GM19193 (cell line): Measurements from ENCODE around the gene CHIT1.

Experiments used
- POLR2A ChIP-seq: IDR thresholded peaks from 4 replicates; pipeline ENCODE4 v1.6.1; 2011; ENCODE audit not compliant: insufficient read depth, insufficient read length; ENCODE audit errors: extremely low read depth

The CHIT1 gene

DNA sequence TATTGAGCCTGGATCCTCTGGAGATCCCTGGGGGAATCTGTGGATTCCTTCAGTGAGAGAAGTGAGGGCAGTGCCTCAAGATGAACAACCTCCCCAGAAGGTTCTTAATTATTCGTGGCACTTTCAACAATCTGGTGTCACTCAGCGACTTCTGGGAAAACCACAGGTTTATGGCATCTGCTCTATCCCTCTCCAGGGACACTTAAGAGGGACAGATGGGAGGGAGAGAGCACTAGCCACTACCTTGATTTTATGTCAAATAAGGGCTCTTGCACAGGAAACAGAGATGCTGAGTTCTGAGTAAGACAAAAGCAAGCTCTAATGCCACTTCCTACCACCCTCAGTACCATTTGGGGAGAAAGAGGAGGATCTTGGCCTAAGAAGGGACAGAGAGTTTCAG, 21.7 kb downstream of the CHIT1 start:
- TF ChIP-seq POLR2A, result no peak

DNA sequence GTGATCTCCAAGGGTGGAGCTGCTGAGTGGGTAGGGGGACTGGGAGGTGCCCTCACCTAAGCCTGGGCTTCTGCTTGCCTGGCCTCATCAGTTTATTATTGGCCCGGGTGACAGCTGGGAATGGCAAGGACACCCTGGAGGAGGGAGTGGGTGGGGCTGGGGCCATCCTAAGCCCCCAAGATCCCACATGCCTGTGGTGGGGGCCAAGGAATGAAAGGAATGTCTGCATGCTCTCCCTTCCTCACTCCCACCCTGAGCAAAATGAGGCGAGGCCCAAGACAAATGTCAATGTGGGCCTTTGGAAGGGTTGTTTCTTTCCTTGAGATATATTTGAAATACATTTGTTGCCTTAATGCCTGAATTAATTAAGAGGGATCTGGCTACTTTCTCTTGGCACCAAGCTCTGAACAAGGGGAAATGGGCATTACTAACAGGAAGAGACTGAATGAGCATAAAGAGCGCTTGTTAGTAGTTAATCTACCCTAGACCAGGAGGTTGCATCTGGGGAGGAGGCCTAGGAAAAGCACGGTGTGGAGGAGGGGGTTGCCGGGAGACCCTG, 23.3 kb downstream of the CHIT1 start:
- TF ChIP-seq POLR2A, result no peak

GRCh38 chr1:203204756-203205155, 24.7 kb downstream of the CHIT1 start:
- TF ChIP-seq POLR2A, result no peak

- TF ChIP-seq POLR2A, result no peak
These were observed 26.8 kb downstream of the CHIT1 start for GRCh38 chr1:203202431-203203245.

- TF ChIP-seq POLR2A, result no peak
These were observed 27.8 kb downstream of the CHIT1 start for GRCh38 chr1:203201516-203202205.

DNA sequence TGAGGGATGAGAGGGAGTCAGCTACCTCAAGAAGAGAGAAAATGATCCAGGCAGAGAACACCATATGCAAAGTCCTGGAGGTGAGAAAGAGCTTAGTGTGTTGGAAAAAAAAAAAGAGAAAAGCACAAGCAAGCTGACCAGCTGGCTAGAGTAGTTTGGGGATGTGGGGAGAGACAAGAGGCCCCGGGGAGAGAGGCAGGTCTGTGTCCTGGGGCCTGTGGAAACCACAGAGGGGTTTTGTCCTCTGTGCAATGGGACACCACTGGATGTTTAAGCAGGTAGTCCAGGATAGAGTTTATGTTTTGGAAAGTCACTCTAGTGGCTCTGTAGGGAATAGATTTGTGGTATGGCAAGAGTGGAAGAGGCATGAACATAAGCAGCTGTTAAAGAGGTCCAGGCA, 28.6 kb downstream of the CHIT1 start:
- TF ChIP-seq POLR2A, result no peak

DNA sequence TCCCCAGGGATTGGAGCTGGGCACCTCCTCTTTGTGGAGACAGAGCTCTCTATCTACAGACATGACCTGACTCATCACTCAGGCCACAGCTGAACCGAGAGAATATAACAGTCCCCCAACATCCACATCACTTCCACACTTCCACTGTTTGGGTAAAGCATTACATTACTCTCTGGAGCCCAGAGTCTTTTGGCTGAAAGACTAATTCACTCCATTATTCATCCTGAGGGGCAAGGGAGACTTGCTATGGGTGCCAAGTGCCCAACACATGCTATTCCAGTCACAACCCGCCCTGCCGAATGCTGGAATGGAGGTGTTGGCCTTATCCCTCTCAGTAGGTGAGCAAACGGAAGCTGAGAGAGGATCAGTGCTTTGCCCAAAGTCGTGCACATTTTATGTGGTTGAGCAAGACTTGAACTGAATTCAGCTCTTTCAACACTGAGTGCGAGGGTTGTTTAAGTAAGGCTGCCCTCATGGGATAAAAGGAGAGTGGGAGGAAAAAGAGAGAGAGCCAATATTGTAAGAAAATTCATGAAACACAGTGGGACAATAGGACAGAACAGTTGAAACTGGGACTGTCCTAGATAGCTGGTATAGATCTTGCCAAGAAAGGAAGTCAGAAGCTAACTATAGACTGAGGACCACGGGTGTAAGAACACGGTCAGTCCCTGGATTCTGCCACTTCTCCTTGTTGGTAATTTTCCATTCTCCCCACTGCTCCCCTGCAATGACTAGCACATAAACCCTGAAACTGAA, 29.5 kb downstream of the CHIT1 start:
- no peak for TF ChIP-seq POLR2A

GRCh38 chr1:203199481-203199815, 30.0 kb downstream of the CHIT1 start:
- no peak for TF ChIP-seq POLR2A

GRCh38 chr1:203199002-203199401, 30.5 kb downstream of the CHIT1 start:
- TF ChIP-seq POLR2A, result no peak

- no peak for TF ChIP-seq POLR2A
These were observed 31.8 kb downstream of the CHIT1 start for GRCh38 chr1:203197625-203198024.

GRCh38 chr1:203196371-203196770, 33.1 kb downstream of the CHIT1 start:
- no peak for TF ChIP-seq POLR2A

DNA sequence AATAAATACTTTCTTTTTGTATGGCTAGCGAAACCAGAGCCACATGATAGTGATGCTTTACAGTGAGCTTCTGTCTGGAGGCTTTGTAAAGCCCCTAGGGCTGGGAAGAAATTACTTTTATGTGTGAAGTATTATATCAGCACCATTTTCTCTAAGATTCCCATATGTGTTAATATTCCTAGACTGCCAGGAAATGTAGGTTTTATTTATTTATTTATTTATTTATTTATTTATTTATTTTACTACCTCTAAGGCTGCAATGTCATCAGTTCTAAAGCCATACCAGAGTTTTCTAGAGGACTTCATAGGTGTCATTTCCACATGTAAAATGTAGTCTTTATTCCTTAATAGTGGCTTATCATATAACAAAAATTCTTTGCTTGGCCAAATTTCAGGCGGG, 38.5 kb downstream of the CHIT1 start:
- TF ChIP-seq POLR2A, result no peak

DNA sequence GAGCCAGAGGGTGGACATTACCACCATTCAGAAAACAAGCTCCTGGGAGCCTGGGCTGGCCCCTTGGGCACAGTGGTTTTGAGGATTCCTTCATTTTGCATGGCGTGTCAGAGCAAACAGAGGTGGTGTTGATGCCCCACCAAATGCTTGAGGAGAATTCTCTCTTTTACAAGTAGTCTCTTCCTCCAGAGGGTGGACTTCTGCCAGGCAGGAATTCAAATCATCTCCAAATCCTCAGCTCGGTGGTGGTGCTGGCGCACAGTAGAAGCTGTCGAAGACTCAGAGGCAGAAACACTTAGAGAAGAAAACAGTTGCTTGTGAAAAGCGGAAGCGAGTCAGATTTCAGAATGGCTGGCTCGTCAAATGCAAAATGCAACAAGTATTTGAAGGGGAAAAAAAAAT, 39.5 kb downstream of the CHIT1 start:
- no peak for TF ChIP-seq POLR2A

DNA sequence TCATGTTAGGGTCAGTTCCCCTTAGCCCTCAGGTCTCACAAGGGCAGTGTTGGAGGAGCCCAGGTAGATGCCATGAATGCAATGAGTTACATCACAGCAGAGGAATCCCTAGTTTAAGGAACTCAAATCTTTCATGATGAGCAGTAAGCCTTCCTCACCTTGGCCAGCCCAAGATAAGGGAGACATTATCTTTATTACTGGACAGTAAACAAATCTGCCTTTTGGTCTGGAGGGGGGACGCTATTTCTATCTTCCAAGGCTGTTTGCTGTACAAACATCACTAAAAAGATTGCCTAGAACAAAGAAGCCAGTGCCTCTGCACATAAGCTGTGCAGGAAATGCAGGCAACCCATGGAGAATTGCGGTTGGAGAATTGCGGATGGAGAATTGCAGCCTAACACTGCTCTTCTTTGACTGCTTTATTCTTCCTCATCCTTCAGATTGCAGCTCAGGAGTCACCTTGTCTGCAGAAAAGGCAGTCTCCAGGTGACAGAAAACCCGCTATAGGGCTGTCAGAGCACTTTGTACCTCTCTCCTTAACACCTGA, 40.7 kb downstream of the CHIT1 start:
- no peak for TF ChIP-seq POLR2A

DNA sequence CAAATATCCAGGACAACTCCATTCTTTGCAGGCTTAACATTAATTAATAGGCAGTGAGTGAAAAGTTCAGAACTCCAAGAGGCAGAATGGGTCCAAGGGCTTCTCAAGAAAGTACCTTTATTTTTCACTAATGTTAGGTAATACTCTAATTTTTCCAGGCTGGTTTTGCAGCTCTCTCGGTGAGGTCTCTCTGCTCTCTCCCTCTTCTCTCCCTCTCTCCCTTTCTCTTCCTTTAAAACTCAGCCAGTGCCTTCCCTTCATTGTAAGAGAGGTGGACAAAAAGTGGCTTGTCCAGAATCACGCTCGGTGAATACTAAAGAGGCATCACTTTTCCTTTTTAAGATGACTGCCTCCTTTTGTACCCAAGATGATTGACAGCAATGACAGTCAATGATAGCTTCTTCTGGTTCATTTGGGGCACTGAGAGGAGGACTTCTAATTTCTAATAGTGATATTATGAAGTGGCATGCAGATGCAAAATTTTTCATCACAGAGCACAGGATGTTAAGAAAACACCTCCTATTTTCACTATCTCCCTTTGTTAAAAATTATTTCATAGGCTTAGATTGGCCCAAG, 41.7 kb downstream of the CHIT1 start:
- no peak for TF ChIP-seq POLR2A
